GM19035 (cell line): ENCODE measurements around the gene GRIFIN.
"Not testable (repeated sequence)": the region's sequence is repeated elsewhere in the genome, so short reads cannot be mapped to it uniquely, and the experiment has no call there.

ENCODE experiments used
- ATAC-seq: cut with Tn5 transposase; IDR thresholded peaks from one replicate; pipeline ENCODE4 v1.9.1; 2021; ENCODE audit not compliant: unreplicated experiment

GRIFIN gene

DNA sequence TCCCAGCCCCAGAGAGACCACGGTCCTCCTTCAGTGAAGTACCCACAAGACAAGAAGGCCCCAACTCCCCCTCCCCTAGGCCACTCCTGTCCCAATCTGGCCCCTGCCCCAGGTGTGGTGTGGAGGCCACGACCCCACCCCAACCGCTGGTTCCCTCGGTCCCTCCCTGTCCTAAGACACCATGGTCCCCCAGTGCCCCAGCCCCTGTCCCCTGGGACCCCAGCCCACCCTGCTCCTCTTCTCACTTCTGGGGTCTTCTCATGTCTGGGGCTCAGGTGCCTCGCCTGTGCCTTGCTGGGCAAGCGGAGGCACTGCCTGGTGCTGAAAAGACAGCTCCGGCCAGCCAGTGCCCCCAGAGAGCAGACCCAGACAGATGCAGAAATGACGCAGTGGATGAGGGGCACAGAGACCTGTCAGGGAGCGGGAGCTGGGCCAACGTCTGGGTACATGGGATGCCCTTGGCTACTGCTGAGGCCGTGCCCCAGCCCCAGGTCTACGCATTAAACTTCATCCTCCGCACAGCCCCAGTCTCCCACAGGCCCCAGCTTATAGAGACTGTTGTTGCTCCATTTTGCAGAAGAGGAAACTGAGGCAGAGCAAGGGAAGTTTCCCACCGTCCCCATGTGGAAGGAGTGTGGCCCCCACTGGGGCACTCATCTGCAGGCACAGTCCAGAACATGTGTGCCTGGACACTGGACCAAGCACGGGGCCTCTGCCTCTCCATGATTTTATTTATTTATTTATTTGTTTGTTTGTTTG is 14.8 kb downstream of the GRIFIN start:
- no peak for ATAC-seq

DNA sequence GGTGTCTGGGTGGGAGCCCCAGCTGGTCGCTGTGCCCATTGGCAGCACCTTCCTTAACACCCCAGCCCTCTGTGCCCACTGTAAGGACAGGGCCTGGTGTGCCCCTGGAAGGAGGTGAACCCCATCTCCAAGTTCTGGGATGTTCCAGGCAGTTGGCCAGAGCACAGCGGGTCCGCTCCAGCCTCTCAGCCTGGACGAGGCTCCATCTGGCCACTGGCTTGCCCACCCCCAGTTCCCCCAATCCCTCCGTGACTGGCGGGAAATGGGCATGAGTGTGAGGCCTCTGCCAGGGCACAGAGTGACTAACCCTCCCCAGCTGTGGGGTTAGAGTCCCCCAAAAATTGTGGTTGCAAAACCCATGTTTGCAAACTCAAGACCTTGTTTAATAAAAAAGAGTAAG is 15.6 kb downstream of the GRIFIN start:
- no peak for ATAC-seq

DNA sequence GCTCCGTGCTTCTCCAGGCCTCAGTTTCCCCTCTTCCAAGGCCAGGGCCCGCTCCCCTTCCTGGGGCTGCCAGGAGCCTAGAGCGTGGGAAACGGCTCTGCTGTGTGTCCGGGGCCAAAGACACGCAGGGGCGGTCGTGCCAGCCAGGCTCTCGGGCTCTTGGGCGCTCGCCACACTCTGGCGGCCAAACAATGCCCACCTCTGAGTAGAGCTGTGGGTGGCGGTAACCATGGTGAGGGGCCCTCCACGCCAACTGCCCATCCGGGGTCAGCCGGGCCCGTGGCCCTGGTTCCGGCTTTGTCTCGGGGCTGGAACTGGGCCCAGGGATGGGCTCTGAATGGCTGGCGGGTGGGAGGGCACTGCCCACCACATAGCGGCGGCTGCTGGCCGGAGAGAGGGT is 16.0 kb downstream of the GRIFIN start:
- ATAC-seq = no peak

GRCh38 chr7:2459674-2460073 is 16.5 kb downstream of the GRIFIN start:
- ATAC-seq = no peak

- not testable (repeated sequence) for ATAC-seq
These were observed 22.3 kb downstream of the GRIFIN start for GRCh38 chr7:2453849-2454248.

DNA sequence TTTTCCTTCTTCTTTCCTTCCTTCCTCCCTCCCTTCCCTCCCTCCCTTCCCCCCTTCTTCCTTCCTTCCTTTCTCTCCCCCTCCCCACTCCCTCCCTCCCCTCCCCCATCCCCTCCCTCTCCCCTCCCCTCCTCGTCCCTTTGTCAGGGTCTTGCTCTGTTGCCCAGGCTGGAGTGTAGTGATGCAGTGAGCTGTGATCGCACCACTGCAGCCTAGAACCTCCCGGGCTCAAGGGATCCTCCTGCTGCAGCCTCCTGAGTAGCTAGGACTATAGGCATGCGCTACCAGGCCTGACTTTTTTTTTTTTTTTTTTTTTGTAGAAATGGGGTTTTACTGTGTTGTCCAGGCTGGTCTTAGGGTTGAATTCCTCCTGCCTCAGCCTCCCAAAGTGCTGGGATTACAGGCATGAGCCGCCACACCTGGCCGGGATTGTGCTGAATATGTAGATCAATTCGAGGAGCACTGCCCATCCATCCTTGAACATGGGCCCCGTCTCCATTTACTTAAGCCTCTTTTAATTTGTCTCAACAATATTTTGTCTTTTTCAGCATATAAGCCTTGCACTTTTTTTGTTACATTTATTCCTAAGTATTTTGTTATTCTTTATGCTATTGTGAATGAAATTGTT is 23.4 kb downstream of the GRIFIN start:
- no peak for ATAC-seq

- ATAC-seq = peak; percentile 26
These were observed 24.1 kb downstream of the GRIFIN start for GRCh38 chr7:2452074-2452507.

GRCh38 chr7:2451171-2452073 is 24.8 kb downstream of the GRIFIN start:
- ATAC-seq = peak; percentile 80

DNA sequence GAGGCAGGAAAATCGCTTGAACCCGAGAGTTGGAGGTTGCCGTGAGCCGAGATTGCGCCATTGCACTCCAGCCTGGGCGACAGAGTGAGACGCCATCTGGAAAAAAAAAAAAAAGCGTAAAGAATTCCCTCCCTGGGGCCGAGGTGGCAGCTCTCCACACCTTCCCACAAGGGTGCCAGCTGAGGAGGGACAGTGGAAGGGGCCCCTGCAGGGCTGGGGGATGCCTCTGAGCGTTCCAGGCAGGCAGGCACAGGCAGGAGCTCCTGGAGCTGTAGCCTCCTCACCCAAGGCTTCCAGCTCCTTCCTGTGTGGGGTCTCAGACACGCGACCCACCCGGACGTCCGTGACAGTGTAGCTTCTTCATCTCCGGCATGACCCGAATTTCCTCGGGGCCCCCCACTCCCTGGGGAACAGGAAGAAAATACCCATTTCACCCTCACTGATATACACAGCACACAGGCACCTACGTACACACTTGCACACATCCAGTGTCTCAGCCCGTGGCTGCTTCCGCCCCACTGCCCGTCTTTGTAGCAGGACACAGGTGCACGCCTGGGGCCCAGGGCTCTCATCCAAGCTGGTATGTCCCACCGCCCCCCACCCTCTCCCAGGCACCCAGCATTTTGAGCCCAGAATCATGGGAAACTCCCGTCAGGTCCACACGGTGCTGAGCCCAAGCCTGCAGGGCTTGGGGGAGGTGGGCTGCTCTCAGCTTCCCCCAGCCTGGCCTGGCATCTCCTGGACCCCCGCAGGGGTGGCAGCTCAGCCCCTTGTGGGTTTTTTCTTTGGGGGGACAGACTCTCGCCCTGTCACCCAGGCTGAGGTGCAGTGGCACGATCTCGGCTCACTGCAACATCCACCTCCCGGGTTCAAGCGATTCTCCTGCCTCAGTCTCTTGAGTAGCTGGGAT is 25.7 kb downstream of the GRIFIN start:
- ATAC-seq = no peak

- ATAC-seq = no peak
These were observed 29.5 kb downstream of the GRIFIN start for GRCh38 chr7:2446676-2447075.

- ATAC-seq = no peak
These were observed 30.2 kb downstream of the GRIFIN start for GRCh38 chr7:2445898-2446555.

- ATAC-seq = no peak
These were observed 31.2 kb downstream of the GRIFIN start for GRCh38 chr7:2445047-2445446.

DNA sequence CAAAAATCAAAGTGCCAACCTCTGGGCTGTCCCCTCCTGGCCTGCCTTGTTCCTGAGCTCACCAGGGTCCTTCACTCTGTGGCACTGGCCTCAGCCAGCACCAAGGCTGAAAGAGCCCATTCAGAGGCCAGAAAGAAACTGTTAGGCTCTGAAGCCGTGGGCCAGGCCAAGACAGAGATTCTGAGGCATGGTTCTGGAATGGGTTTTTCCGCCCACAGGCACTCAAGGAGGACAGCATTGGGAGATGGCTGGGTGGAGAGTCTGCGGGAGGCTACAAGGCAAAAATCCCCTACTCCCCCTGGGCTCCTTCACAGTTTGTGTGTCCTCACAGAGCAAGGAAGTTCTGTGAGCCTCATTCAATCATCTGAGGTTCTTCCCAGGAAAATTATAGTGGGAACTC is 31.7 kb downstream of the GRIFIN start:
- no peak for ATAC-seq

GRCh38 chr7:2443491-2443890 is 32.7 kb downstream of the GRIFIN start:
- no peak for ATAC-seq

GRCh38 chr7:2441430-2442058 is 34.7 kb downstream of the GRIFIN start:
- ATAC-seq = no peak

- no peak for ATAC-seq
These were observed 35.5 kb downstream of the GRIFIN start for GRCh38 chr7:2440608-2441245.

DNA sequence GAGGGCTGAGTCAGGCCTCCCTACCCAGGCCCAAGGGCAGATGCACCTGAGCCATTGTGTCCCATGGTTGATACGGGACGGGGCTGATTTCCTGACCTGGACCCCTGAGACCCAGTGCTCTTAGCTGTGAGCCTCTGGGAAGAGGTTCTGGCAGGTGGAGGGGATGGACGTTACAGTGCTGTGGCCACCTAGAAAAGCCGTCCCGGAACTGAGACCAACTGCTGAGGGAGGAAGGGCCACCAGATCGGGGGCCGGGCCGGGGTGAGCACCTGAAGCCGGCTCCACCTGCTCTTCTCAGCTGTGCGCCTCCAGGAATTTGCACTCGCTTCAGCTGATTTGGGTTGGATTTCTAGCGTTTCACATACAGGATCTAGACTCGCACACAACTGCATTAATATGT is 37.4 kb downstream of the GRIFIN start:
- ATAC-seq = no peak

- no peak for ATAC-seq
These were observed 38.0 kb downstream of the GRIFIN start for GRCh38 chr7:2438186-2438585.

DNA sequence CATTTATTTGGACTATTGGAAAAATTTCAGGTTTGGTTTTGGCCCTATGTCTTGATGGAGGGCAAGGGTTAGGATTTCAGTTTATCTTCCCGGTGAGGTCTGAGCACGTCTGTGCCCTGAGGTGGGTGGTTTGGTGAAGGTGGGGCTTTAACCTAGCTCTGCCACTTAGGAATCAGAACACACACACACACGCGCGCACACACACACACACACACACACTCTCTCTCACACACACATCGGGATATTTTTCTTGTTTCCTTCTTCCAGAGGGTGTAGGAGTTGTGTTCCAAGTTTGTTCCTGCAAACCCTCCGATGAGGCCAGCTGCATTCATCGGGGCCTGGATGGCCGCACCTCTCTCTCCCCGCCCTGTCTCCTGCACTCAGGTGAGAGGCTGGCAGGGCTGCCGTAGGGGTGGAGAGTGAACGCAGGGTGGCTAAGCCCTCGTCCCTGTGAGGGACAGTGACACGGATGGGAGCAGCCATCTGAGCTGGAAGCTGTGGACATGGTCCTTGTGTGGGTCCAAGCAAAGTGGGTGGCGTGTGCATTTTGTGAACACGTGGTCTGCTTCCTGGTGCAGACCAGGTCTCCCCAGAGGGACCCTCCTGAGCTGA is 38.6 kb downstream of the GRIFIN start:
- no peak for ATAC-seq
